ENCODE measurements around the gene LRIT3. TPM values are rescaled to one million over a fixed set of nuclear protein-coding genes. Genes with fewer than 3 reads are reported as not detected.

Gene LRIT3
- total RNA-seq, 1 donor from 2014 or later = 0.15 TPM

DNA sequence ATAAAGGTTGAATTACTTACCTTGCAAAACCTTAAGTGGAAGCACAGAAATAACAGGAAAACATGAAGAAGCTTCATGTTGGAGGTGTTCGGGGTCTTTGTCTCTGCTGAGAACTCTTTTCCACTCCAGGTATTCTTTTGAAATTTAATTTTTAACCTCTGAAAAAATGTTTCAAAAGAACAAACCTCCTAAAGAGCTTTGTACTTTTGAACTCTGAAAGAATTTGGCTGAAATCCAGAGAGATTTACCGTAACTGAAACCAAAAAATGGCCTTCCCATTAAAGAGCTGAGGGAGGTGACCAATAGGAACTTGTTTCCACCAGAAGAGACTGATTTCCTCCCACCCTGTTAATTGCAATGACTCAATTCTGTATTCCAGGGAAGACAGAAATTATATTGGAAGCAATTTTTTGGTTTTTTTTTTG is 46.0 kb upstream of the LRIT3 start, which contains the start of gene CFI:
CFI (minus strand) TSS at position 105 of the 425 bp plus-strand sequence; CDS start at position 77, 28 bp downstream.
- no peak for DNase-seq (ENCODE audit: low spot score)
- no peak within 1 kb of the TSS for H3K9ac ChIP-seq
- no peak within 1 kb of the TSS for H2AFZ ChIP-seq (replicated peaks)
- Mint-ChIP-seq H3K9me3 (peaks cover 3% of the 10 kb centered on the region), H3K4me3 (no peak within 1 kb of the TSS), H3K27me3 (ENCODE audit: insufficient read depth, low read depth) (no peaks in the 10 kb centered on the region), H3K36me3 (no peaks in the 10 kb centered on the region), H3K27ac (no peak within 1 kb of the TSS), H3K4me1 (no peaks in the 10 kb centered on the region)
- H3K27ac ChIP-seq = no peak within 1 kb of the TSS
- TF ChIP-seq EZH2phosphoT487 (IDR thresholded peaks at IDR 0.05) = no peak
- TF ChIP-seq EZH2 (IDR thresholded peaks at IDR 0.05) = no peak
- TF ChIP-seq CTCF (IDR thresholded peaks at IDR 0.05) = no peak
- H3K4me1 ChIP-seq = no peaks in the 10 kb centered on the region
- H4K20me1 ChIP-seq (ENCODE audit: low read depth) = no peaks in the 10 kb centered on the region
- no peaks in the 10 kb centered on the region for H3K27me3 ChIP-seq
- H3K36me3 ChIP-seq = no peaks in the 10 kb centered on the region
- H3K9me3 ChIP-seq (ENCODE audit: low read depth) = no peaks in the 10 kb centered on the region
- H3F3A ChIP-seq (ENCODE audit: low read depth) = no peaks in the 10 kb centered on the region
- H3K4me2 ChIP-seq = no peak within 1 kb of the TSS
- H3K79me2 ChIP-seq (ENCODE audit: low read depth) = no peaks in the 10 kb centered on the region
- no peak within 1 kb of the TSS for H3K4me3 ChIP-seq

DNA sequence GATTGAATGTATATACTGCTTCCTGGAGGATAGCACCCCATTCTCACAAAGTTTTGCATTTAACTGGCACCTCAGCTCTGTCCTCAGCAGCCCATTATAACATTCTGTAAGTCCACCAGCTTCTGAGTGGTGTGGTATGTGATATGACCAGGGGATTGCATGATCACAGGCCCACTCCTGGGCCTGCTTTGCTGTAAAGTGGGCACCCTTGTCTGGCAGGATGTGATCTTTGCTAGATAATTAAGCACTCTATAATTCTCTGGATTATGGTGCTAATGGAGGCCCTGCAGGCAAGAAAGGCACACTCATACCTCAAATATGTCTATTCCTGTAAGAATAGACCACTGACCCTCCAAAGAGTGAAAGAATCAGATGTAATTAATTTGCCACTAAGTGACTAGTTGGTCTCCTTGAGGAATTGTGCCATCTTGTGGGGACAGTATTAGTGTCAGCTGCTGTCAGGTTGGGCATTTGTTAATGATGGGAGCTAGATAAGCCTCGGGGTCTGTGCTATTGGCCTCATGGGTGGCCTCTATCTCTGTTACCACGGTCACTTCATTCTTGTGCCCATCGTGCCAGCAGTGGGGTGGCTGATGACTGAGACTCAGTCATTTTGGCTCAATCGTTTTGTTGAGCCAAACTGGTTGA is 43.9 kb upstream of the LRIT3 start:
- peak; percentile 73 for DNase-seq (ENCODE audit: low spot score)

GRCh38 chr4:109809655-109810054 is 38.3 kb upstream of the LRIT3 start:
- H3K4me3 Mint-ChIP-seq = no peak overlapping the region
- Histone ChIP-seq H3K79me2 (ENCODE audit: low read depth) (no peaks in the 10 kb centered on the region), H3K9me3 (ENCODE audit: low read depth) (no peaks in the 10 kb centered on the region), H4K20me1 (ENCODE audit: low read depth) (no peaks in the 10 kb centered on the region), H3K27ac (no peak overlapping the region), H3K36me3 (no peaks in the 10 kb centered on the region), H3K4me3 (no peak overlapping the region), H3K27me3 (no peaks in the 10 kb centered on the region), H2AFZ (replicated peaks) (no peak overlapping the region), H3K4me2 (no peak overlapping the region), H3K4me1 (peaks cover 5% of the 10 kb centered on the region), H3F3A (ENCODE audit: low read depth) (peaks cover 6% of the 10 kb centered on the region), H3K9ac (no peak overlapping the region)
- H3K36me3 Mint-ChIP-seq = no peaks in the 10 kb centered on the region
- no peak for DNase-seq (ENCODE audit: low spot score)
- H3K27ac Mint-ChIP-seq = no peak overlapping the region
- H3K9me3 Mint-ChIP-seq = no peaks in the 10 kb centered on the region
- H3K4me1 Mint-ChIP-seq = no peaks in the 10 kb centered on the region
- H3K27me3 Mint-ChIP-seq (ENCODE audit: insufficient read depth, low read depth) = no peaks in the 10 kb centered on the region
- TF ChIP-seq EZH2 (IDR thresholded peaks at IDR 0.05) (no peak), CTCF (IDR thresholded peaks at IDR 0.05) (no peak), EZH2phosphoT487 (IDR thresholded peaks at IDR 0.05) (no peak)

More for the DNA sequence above, 43.9 kb upstream of the LRIT3 start:
- H3K79me2 ChIP-seq (ENCODE audit: low read depth) = no peaks in the 10 kb centered on the region
- no peaks in the 10 kb centered on the region for H3K9me3 ChIP-seq (ENCODE audit: low read depth)
- no peaks in the 10 kb centered on the region for H3K4me1 ChIP-seq
- no peak overlapping the region for H3K9ac ChIP-seq
- Mint-ChIP-seq H3K27me3 (ENCODE audit: insufficient read depth, low read depth) (no peaks in the 10 kb centered on the region), H3K4me1 (no peaks in the 10 kb centered on the region), H3K4me3 (no peak overlapping the region), H3K27ac (no peak overlapping the region), H3K9me3 (no peaks in the 10 kb centered on the region), H3K36me3 (no peaks in the 10 kb centered on the region)
- H3K27me3 ChIP-seq = no peaks in the 10 kb centered on the region
- H3K36me3 ChIP-seq = no peaks in the 10 kb centered on the region
- TF ChIP-seq CTCF (IDR thresholded peaks at IDR 0.05) (peak; percentile 66), EZH2phosphoT487 (IDR thresholded peaks at IDR 0.05) (no peak)
- H3K4me2 ChIP-seq = no peak overlapping the region
- no peaks in the 10 kb centered on the region for H3F3A ChIP-seq (ENCODE audit: low read depth)
- no peak overlapping the region for H3K27ac ChIP-seq
- H3K4me3 ChIP-seq = no peak overlapping the region
- no peaks in the 10 kb centered on the region for H4K20me1 ChIP-seq (ENCODE audit: low read depth)
- H2AFZ ChIP-seq (replicated peaks) = no peak overlapping the region
